Measurements from ENCODE around the gene PTPRM. TPM values are rescaled to one million over a fixed set of nuclear protein-coding genes. Genes with fewer than 3 reads are reported as not detected.

PTPRM gene
- total RNA-seq, 1 experiment from 2014 or later, result 45.6 TPM

GRCh38 chr18:7577706-7578105, 10.6 kb downstream of the PTPRM start:
- CTCF ChIA-PET, result interaction anchor here (0.6 kb wide), 1 partner anchor 212 kb away, joined by 3 read pairs; no protein-coding TSS in a partner anchor
- Histone ChIP-seq H3K27ac (ENCODE audit: low read length) (peak overlapping the region; percentile 88), H3K9me3 (ENCODE audit: low read length) (no peaks in the 10 kb centered on the region), H3K4me1 (ENCODE audit: insufficient read depth, low read length) (peaks cover 49% of the 10 kb centered on the region), H3K9me2 (replicated peaks; ENCODE audit: low read length) (no peaks in the 10 kb centered on the region), H3K9ac (ENCODE audit: low read length) (no peak overlapping the region), H3K4me2 (ENCODE audit: low read length) (peak overlapping the region; percentile 72), H3F3A (ENCODE audit: low read length, unreplicated experiment) (no peaks in the 10 kb centered on the region), H3K4me3 (ENCODE audit: low read length) (no peak overlapping the region), H2AFZ (ENCODE audit: low read length) (no peak overlapping the region), H3K36me3 (ENCODE audit: low read depth, low read length) (no peaks in the 10 kb centered on the region), H3K27me3 (ENCODE audit: low read length) (no peaks in the 10 kb centered on the region), H4K20me1 (ENCODE audit: low read length) (no peaks in the 10 kb centered on the region), H3K79me2 (ENCODE audit: low read length) (peaks cover 71% of the 10 kb centered on the region)
- DNase-seq, result peak; percentile 30
- intact Hi-C loops (cut with micrococcal nuclease), result loop anchor here (2.0 to 10.0 kb wide), 2 partner anchors 59 to 797 kb away; no protein-coding TSS in a partner anchor
- no TSS peak for BruUV-seq (replicated peaks)
- ATAC-seq, result no peak
- POLR2A ChIA-PET (ENCODE audit: unreplicated experiment), result interaction anchor here (0.7 kb wide), 1 partner anchor 869 kb away, joined by 19 read pairs; no protein-coding TSS in a partner anchor
- TF ChIP-seq EZH2 (IDR thresholded peaks at IDR 0.05; ENCODE audit: low read length, unreplicated experiment), result no peak
- no peak for TF ChIP-seq EZH2phosphoT487 (IDR thresholded peaks at IDR 0.05; ENCODE audit: borderline replicate concordance, low read length)
- no peak for TF ChIP-seq CTCF (conservative IDR thresholded peaks at IDR 0.05; ENCODE audit: low read depth, low read length)

GRCh38 chr18:7579176-7579917, 12.2 kb downstream of the PTPRM start:
- no TSS peak for BruUV-seq (replicated peaks)
- CTCF ChIA-PET, result interaction anchor here (1.1 kb wide), 1 partner anchor 13 kb away, joined by 3 read pairs; the partner anchor contains the start of gene PTPRM

More at GRCh38 chr18:7579176-7579917, 12.2 kb downstream of the PTPRM start:
- Histone ChIP-seq H3K27ac (ENCODE audit: low read length) (no peak overlapping the region), H3K79me2 (ENCODE audit: low read length) (peaks cover 71% of the 10 kb centered on the region), H3K27me3 (ENCODE audit: low read length) (no peaks in the 10 kb centered on the region), H3K36me3 (ENCODE audit: low read depth, low read length) (no peaks in the 10 kb centered on the region), H3K4me3 (ENCODE audit: low read length) (no peak overlapping the region), H3K9ac (ENCODE audit: low read length) (no peak overlapping the region), H4K20me1 (ENCODE audit: low read length) (no peaks in the 10 kb centered on the region), H3F3A (ENCODE audit: low read length, unreplicated experiment) (no peaks in the 10 kb centered on the region), H3K9me3 (ENCODE audit: low read length) (no peaks in the 10 kb centered on the region), H3K9me2 (replicated peaks; ENCODE audit: low read length) (no peaks in the 10 kb centered on the region), H2AFZ (ENCODE audit: low read length) (no peak overlapping the region), H3K4me2 (ENCODE audit: low read length) (no peak overlapping the region), H3K4me1 (ENCODE audit: insufficient read depth, low read length) (peaks cover 42% of the 10 kb centered on the region)
- no peak for ATAC-seq
- intact Hi-C loops (cut with micrococcal nuclease), result loop anchor here (10.0 kb wide), 1 partner anchor 795 kb away; no protein-coding TSS in a partner anchor
- TF ChIP-seq CTCF (conservative IDR thresholded peaks at IDR 0.05; ENCODE audit: low read depth, low read length) (no peak), EZH2phosphoT487 (IDR thresholded peaks at IDR 0.05; ENCODE audit: borderline replicate concordance, low read length) (no peak), EZH2 (IDR thresholded peaks at IDR 0.05; ENCODE audit: low read length, unreplicated experiment) (no peak)
- POLR2A ChIA-PET (ENCODE audit: unreplicated experiment), result no interaction called here
- DNase-seq, result no peak
